Mesenchymal stem cell (in vitro differentiated cells and primary cell): Measurements from ENCODE around the gene MED10.

Experiments used
- DNase-seq: peaks from one replicate; pipeline ENCODE4 v3.0.0-alpha.2; 2013
- H2AFZ ChIP-seq: one replicate; pipeline ENCODE4 v1.6.1; 2013; ENCODE audit warnings: low read depth, mild to moderate bottlenecking, control low read depth, inconsistent platforms, low read length, moderate library complexity
- H2AK5ac ChIP-seq: 2 replicates; pipeline ENCODE4 v1.6.1; 2013; ENCODE audit warnings: low read length, moderate library complexity, mild to moderate bottlenecking, inconsistent platforms; ENCODE audit not compliant: severe bottlenecking
- H2BK120ac ChIP-seq: one replicate; pipeline ENCODE4 v1.6.1; 2013; ENCODE audit warnings: low read depth, mild to moderate bottlenecking, inconsistent platforms, low read length, moderate library complexity
- H2BK12ac ChIP-seq, 2 experiments: one replicate each; pipeline ENCODE4 v1.6.1; 2013; ENCODE audit warnings: inconsistent platforms in 2 of 2, low read length in 2 of 2, mild to moderate bottlenecking in 2 of 2, moderate library complexity in 2 of 2, control low read depth in 1 of 2
- H2BK15ac ChIP-seq: one replicate; pipeline ENCODE4 v1.6.1; 2013; ENCODE audit warnings: mild to moderate bottlenecking, low read depth, inconsistent platforms; ENCODE audit not compliant: poor library complexity, severe bottlenecking
- H2BK5ac ChIP-seq: 2 replicates; pipeline ENCODE4 v1.6.1; 2013; ENCODE audit warnings: low read depth, mild to moderate bottlenecking, low read length, control low read depth, inconsistent platforms; ENCODE audit not compliant: poor library complexity, severe bottlenecking
- H3K14ac ChIP-seq, 2 experiments: one replicate each; pipeline ENCODE4 v1.6.1; 2013; ENCODE audit warnings: inconsistent platforms in 2 of 2, low read length in 2 of 2, control low read depth in 1 of 2, mild to moderate bottlenecking in 1 of 2, moderate library complexity in 1 of 2
- H3K18ac ChIP-seq, 2 experiments: one replicate each; pipeline ENCODE4 v1.6.1; 2013; ENCODE audit warnings: inconsistent platforms in 2 of 2, low read length in 2 of 2, control low read depth in 1 of 2, low read depth in 1 of 2, mild to moderate bottlenecking in 1 of 2
- H3K23ac ChIP-seq, 2 experiments: one replicate each; pipeline ENCODE4 v1.6.1; 2013; ENCODE audit warnings: inconsistent platforms in 2 of 2, low read length in 2 of 2, mild to moderate bottlenecking in 2 of 2, moderate library complexity in 2 of 2, control low read depth in 1 of 2
- H3K27ac ChIP-seq: 2 replicates; pipeline ENCODE4 v1.5.1; 2013; ENCODE audit warnings: mild to moderate bottlenecking, moderate library complexity, low read length, control low read depth, inconsistent platforms; ENCODE audit not compliant: poor library complexity, severe bottlenecking
- H3K27me3 ChIP-seq, 2 experiments: 2 replicates each; pipeline versions ENCODE4 v1.6.1 to v1.7.0; 2013; ENCODE audit warnings: low read length in 2 of 2, mild to moderate bottlenecking in 2 of 2, moderate library complexity in 2 of 2, control low read depth in 1 of 2, inconsistent platforms in 1 of 2; ENCODE audit not compliant: control insufficient read depth in 1 of 2, insufficient read depth in 1 of 2
- H3K36me3 ChIP-seq, 2 experiments: 2 replicates each; pipeline versions ENCODE4 v1.6.1 to v1.7.0; 2013; ENCODE audit warnings: low read length in 2 of 2, control low read depth in 1 of 2, inconsistent platforms in 1 of 2, low read depth in 1 of 2, mild to moderate bottlenecking in 1 of 2; ENCODE audit not compliant: insufficient read depth in 2 of 2, control insufficient read depth in 1 of 2
- H3K4ac ChIP-seq, 2 experiments: one replicate each; pipeline ENCODE4 v1.6.1; 2013; ENCODE audit warnings: inconsistent platforms in 2 of 2, low read length in 2 of 2, mild to moderate bottlenecking in 2 of 2, moderate library complexity in 2 of 2, control low read depth in 1 of 2, low read depth in 1 of 2
- H3K4me1 ChIP-seq: 2 replicates; pipeline ENCODE4 v1.6.1; 2013; ENCODE audit warnings: low read depth, low read length, control low read depth; ENCODE audit not compliant: control insufficient read depth, insufficient read depth
- H3K4me2 ChIP-seq: 2 replicates; pipeline ENCODE4 v1.6.1; 2013; ENCODE audit warnings: low read length, mild to moderate bottlenecking, inconsistent platforms; ENCODE audit not compliant: poor library complexity, severe bottlenecking
- H3K4me3 ChIP-seq, 2 experiments: 2 replicates each; pipeline versions ENCODE4 v1.5.1 to v1.7.0; 2013; ENCODE audit warnings: low read length in 2 of 2, mild to moderate bottlenecking in 2 of 2, control low read depth in 1 of 2, low read depth in 1 of 2; ENCODE audit not compliant: insufficient read depth in 1 of 2
- H3K79me1 ChIP-seq: replicated peaks from 2 replicates; pipeline ENCODE4 v1.6.1; 2013; ENCODE audit warnings: mild to moderate bottlenecking, control low read depth, low read length, inconsistent platforms; ENCODE audit not compliant: poor library complexity, severe bottlenecking
- H3K9ac ChIP-seq: 2 replicates; pipeline ENCODE4 v1.7.0; 2013; ENCODE audit warnings: mild to moderate bottlenecking, low read length, moderate library complexity
- H3K9me3 ChIP-seq: 2 replicates; pipeline ENCODE4 v1.7.0; 2013; ENCODE audit warnings: mild to moderate bottlenecking, low read length; ENCODE audit not compliant: control insufficient read depth
- H4K8ac ChIP-seq: one replicate; pipeline ENCODE4 v1.6.1; 2013; ENCODE audit warnings: inconsistent platforms, mild to moderate bottlenecking, low read length, moderate library complexity
- H4K91ac ChIP-seq: one replicate; pipeline ENCODE4 v1.6.1; 2013; ENCODE audit warnings: mild to moderate bottlenecking, low read length, inconsistent platforms
- WGBS: methylation state at CpG from one replicate; pipeline ENCODE4 v1.1.7; 2013; ENCODE audit warnings: mixed read lengths; 5-methylcytosine and 5-hydroxymethylcytosine counted together

Gene MED10

GRCh38 chr5:6412811-6413210, 34.5 kb upstream of the MED10 start:
- Histone ChIP-seq H3K14ac (no peak overlapping the region), H3K79me1 (no peaks in the 10 kb centered on the region), H3K9me3 (peaks cover 5% of the 10 kb centered on the region), H3K9ac (no peak overlapping the region), H3K18ac (no peak overlapping the region), H4K91ac (no peak overlapping the region), H3K4me2 (no peak overlapping the region), H2BK120ac (no peak overlapping the region), H2BK12ac (no peak overlapping the region), H3K23ac (no peak overlapping the region), H2BK5ac (no peak overlapping the region), H3K4ac (no peak overlapping the region), H3K27ac (no peak overlapping the region), H3K36me3 (no peaks in the 10 kb centered on the region), H3K4me1 (no peaks in the 10 kb centered on the region), H3K27me3 (peaks cover 0 to 19% of the 10 kb centered on the region in 2 experiments), H3K4me3 (no peak overlapping the region), H4K8ac (no peak overlapping the region), H2BK15ac (no peak overlapping the region), H2AK5ac (no peak overlapping the region), H2AFZ (no peak overlapping the region)
- no peak for DNase-seq
- WGBS, result 84% methylated on average over 4 of the region's 4 CpGs

- no peak for DNase-seq
- WGBS, result 87% methylated on average over 15 of the region's 15 CpGs
- no peak overlapping the region for H3K14ac ChIP-seq
Observed at GRCh38 chr5:6411141-6411540, 32.8 kb upstream of the MED10 start.

GRCh38 chr5:6410421-6410820, 32.1 kb upstream of the MED10 start:
- no peak overlapping the region for H3K18ac ChIP-seq
- 81% methylated on average over 8 of the region's 9 CpGs for WGBS
- no peak overlapping the region for H2AFZ ChIP-seq
- no peak overlapping the region for H4K8ac ChIP-seq
- no peaks in the 10 kb centered on the region for H3K4me1 ChIP-seq
- H3K23ac ChIP-seq, result no peak overlapping the region
- no peak overlapping the region for H2BK120ac ChIP-seq
- no peak overlapping the region for H4K91ac ChIP-seq
- H3K4ac ChIP-seq, result no peak overlapping the region
- H3K14ac ChIP-seq, result no peak overlapping the region
- no peak overlapping the region for H3K4me3 ChIP-seq
- H3K27ac ChIP-seq, result no peak overlapping the region
- no peak overlapping the region for H2BK15ac ChIP-seq
- no peak overlapping the region for H3K9ac ChIP-seq
- no peak overlapping the region for H2BK5ac ChIP-seq
- H2BK12ac ChIP-seq, result no peak overlapping the region
- no peaks in the 10 kb centered on the region for H3K36me3 ChIP-seq
- peaks cover 5% of the 10 kb centered on the region for H3K9me3 ChIP-seq
- no peaks in the 10 kb centered on the region for H3K79me1 ChIP-seq
- DNase-seq, result no peak
- no peak overlapping the region for H2AK5ac ChIP-seq
- H3K27me3 ChIP-seq, result peaks cover 0 to 10% of the 10 kb centered on the region in 2 experiments
- H3K4me2 ChIP-seq, result no peak overlapping the region

More at GRCh38 chr5:6411141-6411540, 32.8 kb upstream of the MED10 start:
- Histone ChIP-seq H3K4ac (no peak overlapping the region), H3K4me2 (no peak overlapping the region), H3K9me3 (peaks cover 5% of the 10 kb centered on the region), H3K18ac (no peak overlapping the region), H3K27me3 (peaks cover 0 to 15% of the 10 kb centered on the region in 2 experiments), H4K91ac (no peak overlapping the region), H3K9ac (no peak overlapping the region), H2AK5ac (no peak overlapping the region), H3K23ac (no peak overlapping the region), H3K79me1 (no peaks in the 10 kb centered on the region), H3K4me1 (no peaks in the 10 kb centered on the region), H2BK5ac (no peak overlapping the region), H2BK120ac (no peak overlapping the region), H2AFZ (no peak overlapping the region), H2BK15ac (no peak overlapping the region), H3K4me3 (no peak overlapping the region), H2BK12ac (no peak overlapping the region), H3K36me3 (no peaks in the 10 kb centered on the region), H3K27ac (no peak overlapping the region), H4K8ac (no peak overlapping the region)

GRCh38 chr5:6408627-6409446, 30.5 kb upstream of the MED10 start:
- Histone ChIP-seq H2AK5ac (no peak overlapping the region), H3K4me1 (no peaks in the 10 kb centered on the region), H3K14ac (no peak overlapping the region), H2BK15ac (no peak overlapping the region), H2AFZ (no peak overlapping the region), H3K27me3 (peaks cover 0 to 8% of the 10 kb centered on the region in 2 experiments), H3K27ac (no peak overlapping the region), H4K91ac (no peak overlapping the region), H2BK120ac (no peak overlapping the region), H3K4me2 (no peak overlapping the region), H2BK5ac (no peak overlapping the region), H2BK12ac (no peak overlapping the region), H4K8ac (no peak overlapping the region), H3K18ac (no peak overlapping the region), H3K9me3 (peaks cover 5% of the 10 kb centered on the region), H3K36me3 (no peaks in the 10 kb centered on the region), H3K23ac (no peak overlapping the region), H3K79me1 (no peaks in the 10 kb centered on the region), H3K9ac (no peak overlapping the region), H3K4ac (no peak overlapping the region), H3K4me3 (no peak overlapping the region)
- WGBS, result 55% methylated on average over 7 of the region's 8 CpGs
- DNase-seq, result no peak
